GM18519 (cell line): ENCODE data around the gene SAMSN1.

Experiments
- ATAC-seq: cut with Tn5 transposase; IDR thresholded peaks from one replicate; pipeline ENCODE4 v1.9.1; 2021; ENCODE audit warnings: mild to moderate bottlenecking, moderate library complexity; ENCODE audit not compliant: unreplicated experiment, low FRiP score

SAMSN1 gene

DNA sequence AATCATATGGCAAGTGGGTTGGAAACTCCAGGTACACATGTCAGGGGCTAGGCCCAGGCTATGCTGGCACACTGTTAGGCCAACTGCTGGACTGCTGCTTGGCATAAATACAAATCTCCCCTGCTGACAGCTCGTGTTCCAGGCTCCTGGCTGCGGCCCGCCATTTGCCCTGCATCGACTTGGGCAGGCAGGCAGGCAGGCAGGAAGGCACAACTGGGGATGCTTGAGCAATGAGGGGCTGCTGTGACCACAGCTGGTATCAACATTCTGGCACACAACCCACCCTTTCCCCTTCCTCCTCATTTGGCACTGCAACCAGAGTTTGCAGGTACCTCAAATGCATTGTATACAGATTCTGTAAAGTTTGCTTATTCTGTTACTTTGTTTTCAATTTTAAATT lies 53.2 kb downstream of the SAMSN1 start:
- no peak for ATAC-seq

DNA sequence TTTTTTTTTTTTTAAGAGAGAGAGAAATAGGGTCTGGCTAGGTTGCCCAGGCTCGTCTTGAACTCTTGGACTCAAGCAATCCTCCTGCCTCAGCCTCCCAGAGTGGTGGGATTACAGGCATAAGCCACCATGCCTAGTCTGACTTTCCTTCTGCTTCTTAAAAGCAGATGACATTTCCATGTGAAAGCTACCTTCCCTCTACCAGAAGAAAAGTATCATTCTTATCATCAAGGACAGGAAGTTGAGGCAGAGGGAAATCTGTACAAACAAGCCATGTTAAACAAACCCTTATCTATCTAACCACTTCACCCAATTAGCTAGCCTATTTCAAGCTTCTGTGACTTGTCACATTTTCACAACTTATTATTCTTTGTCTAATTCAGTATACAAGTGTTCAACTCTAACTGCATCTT lies 54.8 kb downstream of the SAMSN1 start:
- ATAC-seq, result no peak

DNA sequence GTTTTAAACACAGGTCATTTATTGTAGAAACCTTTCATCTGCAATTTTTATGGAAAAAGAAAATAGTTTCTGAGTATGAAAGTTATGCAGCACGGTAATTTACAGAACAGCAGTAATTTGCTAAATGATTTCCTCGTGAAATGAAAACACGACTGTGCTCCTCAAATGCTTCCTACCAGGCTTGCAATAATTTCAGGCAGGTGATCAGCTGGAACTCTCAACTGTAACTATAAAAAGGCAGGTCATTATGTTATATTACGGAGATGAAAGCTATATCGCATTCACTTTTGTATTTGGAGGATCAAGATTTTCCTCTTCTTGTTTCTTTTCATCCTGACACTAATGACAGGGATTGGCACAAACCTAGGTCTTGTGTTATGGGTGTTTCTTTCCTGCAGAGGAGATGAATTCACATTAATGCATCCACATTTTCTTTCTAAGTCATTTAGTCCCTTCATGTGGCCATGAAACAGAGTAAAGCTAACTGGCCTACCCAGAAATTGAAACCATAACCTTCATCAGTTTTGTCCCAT lies 57.4 kb downstream of the SAMSN1 start:
- no peak for ATAC-seq

DNA sequence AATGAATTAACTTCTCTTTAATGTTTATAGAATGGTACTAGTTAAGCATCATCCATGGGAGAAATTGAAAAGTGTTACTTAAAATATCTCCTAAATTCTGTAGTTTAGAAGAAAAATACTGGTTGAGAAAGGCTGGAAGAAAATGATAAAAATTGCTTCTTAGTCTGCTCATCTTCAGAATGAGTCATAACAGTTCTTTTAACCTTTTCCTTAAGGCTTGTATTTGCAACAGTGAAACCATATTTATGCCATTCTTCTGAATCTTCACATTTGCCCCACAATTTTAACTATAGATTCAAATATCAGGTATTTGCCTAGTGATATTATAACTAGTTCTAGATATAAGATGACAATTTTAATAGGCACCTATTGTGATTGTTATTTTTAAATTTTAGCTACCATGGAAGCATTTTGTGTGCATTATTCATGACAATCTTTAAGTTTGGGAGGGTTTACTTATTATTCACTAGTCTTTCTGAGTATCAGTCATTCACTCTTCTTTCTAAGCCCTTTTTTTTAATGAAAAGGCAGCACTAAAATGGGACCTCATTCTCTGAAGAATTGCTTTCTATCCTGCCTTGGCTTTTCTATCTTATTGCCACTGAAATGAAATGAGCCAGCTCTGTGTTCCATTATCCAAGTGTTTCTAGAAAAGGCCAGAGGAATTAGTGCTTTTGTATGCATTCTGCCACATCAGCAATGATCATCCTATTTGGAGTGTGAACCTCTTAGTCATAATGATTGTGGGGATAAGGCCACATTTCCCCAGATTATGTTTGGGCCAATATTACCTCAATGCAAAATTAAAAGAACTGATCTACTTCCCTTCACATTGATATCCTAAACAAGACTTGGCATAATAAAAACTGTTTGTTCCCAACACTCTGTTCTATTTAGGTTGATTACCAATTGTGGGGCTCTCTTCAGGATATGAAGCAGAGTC lies 58.4 kb downstream of the SAMSN1 start:
- ATAC-seq, result no peak

DNA sequence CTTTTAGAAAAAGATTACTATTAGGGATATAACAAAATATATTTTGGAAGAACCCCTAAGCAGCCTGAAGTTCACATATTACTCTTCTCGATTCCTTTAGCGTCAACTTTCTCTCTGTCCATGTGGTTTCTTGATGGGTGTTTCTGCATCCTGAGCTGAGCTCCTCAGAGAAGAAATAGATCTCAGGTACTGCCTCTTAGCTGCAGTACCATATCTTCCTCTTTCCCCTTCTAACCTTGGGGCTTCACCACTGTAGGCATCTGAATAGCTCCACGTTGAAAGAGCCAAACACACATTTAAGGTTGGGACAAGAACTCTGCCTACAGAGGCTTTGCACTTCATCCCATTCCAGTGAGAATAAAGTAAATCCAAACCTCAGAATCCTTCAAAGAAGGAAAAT lies 59.2 kb downstream of the SAMSN1 start:
- ATAC-seq, result no peak

DNA sequence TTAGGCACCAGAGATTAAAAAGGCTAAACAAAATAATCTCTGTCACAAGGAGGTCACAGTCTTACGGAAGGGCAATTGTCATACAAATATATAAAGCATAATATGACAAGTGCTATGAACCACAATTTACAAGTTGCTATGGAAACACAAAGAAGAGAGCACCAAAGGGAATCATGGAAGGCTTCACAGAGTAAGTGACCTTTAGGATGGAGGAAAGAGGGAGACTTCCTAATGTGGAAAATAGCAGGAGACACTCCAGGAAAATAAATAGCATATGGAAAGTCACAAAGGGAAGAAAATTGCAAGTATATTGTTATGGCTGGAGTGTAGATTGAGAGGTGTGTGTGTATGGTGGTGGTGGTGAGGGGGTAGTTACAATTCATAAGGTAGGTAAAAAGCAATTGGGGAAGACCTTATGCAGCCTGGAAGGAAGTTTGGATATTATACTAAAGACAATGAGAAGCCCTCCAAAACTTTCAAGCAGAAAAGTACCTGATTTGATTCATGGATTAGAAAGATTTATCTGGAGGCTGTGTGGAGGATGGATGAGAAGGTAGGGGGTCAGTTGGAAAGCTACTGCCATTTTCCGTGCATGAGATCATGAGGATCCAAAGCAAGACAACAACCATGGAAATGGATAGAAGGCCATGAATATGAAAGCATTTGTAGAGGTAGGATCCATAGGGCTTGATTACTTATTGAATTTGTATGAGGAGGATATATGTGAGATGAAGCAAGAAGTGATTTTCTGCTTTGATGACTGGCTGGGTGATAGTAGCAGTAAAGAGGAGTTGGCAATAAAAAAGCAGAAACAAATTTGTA lies 61.7 kb downstream of the SAMSN1 start:
- ATAC-seq, result no peak

DNA sequence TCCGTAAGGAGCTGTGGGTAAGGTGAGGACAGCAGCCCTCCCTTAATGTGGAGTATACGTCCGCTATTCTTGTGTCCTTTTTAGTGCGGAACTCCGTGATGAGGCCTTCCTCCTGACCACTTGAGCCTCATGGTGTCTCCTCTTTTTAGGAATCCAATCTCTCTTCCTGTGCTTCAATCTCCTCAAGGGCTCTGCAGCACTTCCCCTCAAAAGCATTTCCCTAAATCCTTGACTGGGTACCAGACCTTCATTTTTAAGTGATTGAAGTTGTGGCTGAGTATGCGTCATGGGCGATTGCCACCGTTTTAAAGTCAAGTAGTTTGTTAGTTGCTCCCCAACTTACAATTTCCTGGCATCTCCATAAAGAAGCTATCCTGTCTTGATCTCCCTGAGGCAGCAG lies 62.8 kb downstream of the SAMSN1 start:
- ATAC-seq, result no peak

DNA sequence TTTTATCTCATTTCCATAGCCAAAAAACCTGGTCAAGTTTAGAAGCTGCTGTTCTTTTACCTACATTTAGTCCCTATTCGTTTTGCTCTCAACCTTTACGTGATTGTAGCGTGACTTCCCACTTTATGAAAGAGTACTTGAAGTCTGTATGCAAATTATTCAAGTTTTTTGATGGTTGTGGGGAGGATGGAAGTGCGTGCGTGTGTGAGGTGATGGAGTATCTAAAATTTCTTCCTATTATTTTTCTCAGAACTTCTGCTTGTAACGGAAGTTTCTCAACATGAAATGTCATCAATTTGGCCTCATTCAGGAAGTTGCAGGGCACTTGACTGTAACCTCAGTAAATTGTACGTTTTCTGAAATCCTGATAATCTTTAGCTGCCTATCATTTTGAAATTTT lies 64.0 kb downstream of the SAMSN1 start:
- no peak for ATAC-seq

DNA sequence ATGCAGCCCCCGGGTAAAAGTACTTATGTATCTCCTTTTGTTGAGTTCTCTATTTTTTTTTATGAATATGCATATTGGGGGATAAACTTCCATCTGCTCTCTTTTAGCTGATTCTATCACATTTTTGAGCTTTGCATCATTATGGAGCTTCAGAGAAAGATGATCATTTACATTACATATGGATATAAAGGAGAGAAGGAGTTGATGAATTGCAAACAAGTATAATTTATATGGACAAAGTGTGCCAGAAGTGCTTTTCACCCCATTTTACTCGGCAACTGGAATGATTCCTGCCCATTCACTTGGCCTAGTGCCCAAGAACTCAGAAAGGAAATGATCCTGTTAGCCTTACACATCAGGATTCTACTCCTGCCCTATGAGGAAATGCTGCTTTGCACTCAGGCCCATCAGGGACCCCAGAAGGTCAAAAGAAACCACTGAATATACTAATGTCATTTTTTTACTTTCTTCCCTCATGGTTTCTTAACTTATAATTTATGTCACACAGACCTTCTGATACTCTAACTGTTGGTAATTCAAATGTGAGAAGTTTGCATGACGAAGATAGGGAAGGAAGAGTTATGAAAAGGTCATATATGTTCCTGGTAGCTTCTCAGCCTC lies 65.6 kb downstream of the SAMSN1 start:
- no peak for ATAC-seq

DNA sequence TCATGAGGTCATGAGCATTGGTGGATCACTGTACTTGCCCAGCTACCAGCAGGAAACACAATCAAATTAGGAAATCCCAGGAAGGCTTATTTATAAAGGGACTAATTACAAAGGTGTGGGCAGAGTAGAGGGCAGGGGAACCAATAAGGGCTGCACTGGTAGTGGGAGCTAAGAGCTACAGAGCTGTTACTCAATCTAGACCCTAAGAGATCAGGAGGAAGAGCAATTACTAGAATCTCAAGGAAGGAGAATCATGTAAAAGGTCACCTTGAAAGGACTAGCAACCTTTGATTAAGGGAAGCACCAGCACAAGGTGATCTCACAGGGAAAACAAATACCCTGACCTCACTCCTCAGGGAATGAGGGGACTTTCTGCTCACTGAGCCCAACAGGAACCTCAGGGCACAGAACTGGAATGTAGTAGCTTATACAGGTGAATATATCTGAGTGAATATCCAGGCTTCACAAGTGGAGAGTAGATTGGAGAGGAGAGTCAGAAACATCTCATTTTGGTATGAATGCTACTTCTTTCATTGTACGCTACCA lies 66.8 kb downstream of the SAMSN1 start:
- ATAC-seq, result no peak

DNA sequence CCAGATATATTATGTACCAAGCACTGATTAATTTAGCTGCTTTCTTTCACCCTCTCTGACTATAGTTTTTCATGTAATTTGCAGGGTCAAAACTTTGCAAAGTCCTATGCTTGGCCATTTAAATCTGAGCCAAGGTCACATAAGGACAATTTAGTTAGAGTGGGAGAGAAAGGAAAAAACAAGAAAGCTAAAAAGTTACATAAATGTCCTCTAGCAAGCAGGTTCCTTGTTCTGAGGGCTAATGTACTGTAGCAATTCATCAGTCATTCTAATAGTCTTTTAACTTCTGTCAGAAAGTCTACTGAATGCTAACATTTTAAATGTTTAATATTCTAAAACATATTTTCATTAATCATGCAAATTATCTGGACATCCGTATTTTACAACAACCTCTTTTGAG lies 68.3 kb downstream of the SAMSN1 start:
- no peak for ATAC-seq

DNA sequence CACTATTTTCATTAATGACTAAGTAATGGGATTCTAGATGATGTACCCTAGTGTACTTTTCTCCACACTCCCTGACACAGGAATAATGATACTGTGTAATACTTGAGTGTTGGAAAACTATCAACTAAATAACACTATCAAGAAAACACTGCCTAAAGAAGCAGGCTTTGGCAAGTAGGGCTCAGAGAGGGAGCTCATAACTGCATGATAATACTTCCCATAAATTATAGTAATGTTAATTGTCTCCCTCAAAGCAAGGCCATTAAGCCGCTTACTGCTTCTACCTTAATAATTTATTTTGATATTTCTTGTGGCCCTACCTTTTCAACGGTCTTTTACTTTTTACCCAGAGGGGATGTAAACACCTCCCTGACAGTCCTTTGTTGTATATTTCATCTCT lies 69.0 kb downstream of the SAMSN1 start:
- no peak for ATAC-seq

DNA sequence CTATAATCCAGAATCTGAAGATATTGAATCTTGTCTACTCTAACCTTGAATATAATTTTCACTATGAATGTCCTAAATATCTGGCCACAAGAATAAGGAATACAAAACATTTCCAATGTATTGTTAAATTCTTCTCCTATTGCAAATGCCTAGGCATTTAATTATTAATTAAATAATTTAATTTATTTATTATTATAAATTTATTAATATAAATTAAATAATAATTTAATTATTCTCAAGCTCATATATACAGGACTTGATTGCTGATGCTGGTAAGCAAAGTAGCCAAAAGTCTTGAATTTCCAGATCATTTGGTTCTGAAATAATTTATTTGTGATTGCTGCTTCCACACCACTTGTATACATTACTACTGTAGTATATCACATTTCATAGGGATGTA lies 71.1 kb downstream of the SAMSN1 start:
- no peak for ATAC-seq

DNA sequence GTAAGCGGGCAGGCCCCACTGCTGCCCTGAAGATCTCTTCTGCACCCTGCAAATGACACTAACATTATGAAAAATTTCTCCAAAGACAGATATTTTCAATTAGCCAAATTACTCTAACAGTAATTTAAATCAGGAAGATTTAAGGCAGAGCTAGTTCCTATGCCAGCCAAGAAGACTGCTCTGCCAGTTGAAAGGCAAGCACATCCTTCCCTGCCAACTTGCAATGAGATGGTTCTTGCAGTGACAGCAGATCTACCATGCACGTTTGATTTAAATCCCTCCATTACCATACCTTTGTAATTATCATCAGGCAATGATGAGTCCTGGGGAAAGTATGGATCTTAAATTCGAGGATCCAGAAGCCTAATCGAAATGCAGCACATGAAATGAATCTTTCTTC lies 76.5 kb downstream of the SAMSN1 start:
- no peak for ATAC-seq

DNA sequence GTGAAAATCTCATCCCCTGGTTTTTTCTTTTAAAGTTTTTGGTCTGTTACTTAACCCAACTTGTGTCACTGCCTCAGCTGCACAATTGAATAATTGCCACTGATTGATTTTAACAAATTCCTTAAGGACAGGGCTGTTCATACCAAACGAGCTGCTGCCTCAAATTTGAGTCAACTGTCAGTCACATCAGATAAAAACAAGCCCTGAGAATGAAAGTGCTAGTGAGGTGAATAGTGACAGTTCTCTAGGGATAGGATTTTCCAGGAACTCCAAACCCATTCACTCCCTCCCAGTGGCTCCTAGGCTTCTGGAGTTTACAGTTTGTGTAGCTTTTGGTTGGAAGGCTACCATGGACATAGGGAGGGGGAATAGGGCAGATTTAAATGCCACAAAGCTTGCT lies 79.4 kb downstream of the SAMSN1 start:
- no peak for ATAC-seq

DNA sequence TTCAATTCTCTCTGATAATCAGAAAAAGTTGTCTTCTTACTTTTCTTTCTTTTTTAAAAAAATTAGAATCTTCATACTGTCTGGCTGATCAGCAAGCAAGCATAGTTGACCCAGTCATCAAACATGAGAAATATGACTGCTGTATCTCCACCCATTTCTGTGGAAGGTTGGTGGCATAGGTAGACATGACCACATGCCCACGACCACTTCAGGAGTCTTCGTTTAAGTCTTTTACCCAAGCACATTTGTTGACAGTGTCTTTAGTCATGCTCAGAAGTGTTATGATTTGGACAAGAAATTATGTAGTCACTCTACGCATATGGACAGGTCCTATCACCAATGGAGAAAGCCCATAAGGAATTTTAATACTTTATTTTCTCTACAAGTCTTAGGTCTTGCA lies 88.4 kb downstream of the SAMSN1 start:
- ATAC-seq, result no peak

DNA sequence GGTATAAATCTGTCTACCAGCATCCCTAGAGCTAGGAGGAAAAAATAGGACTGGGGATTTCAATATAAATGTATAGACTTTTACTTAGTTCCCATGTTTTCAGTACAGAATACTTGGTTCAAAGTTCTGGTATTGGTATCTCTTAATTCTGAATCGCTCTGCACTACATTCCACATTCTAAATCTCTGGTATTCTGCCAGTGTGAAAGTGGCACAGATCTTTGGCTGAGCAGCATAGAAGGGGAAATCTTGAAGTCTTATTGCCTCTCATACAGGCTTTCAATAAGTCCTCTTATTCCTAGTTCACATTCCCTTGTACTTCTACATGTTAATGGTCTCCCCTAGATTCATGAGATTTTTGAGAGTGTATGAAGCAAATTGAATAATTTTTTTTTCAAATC lies 89.2 kb downstream of the SAMSN1 start:
- ATAC-seq, result no peak

DNA sequence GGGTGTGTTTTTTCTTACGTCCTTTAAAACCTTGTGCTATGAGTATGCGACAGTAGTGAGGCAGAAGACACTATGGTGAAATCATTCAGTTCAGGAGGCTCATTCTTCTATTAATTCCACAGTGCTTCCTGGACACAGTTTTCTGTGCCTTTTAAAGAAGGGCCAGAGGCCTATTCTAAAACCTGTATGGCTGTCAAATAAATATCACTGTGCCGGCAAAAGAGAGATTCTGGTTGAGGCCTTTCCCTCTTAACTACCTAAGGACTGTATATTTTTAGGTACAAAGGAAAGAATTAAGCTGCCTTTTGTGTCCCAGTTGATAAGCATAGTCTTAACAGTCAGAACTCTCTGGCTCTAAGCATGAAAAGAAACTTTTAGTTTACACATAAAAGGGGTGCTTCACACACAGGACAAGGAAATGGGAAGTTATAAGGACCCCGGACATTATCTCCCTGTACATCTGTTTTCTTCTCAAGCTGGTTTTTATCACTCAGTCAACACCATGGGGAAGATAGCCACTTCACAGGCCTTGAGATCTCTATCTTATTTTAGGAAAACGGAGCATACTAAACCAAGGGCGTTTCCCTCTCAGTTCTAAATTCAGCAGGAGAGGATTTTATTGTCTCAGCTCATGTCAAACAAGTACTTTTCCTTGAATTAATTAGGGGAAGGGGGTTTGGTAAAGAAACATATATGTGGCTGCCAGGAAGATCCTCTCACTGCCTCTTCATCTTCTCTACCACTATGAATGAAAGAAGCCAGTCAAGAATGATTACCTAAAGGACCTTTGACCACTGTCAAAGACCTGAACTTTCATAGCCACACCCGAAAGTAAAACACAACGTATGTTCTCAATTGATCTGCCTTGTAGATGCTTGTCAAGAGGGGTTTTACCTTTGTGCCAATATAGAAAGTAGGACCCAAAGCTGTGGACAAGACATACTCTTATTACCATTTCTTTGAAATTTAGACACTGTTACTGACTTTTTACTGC lies 91.8 kb downstream of the SAMSN1 start:
- ATAC-seq, result peak; percentile 65

DNA sequence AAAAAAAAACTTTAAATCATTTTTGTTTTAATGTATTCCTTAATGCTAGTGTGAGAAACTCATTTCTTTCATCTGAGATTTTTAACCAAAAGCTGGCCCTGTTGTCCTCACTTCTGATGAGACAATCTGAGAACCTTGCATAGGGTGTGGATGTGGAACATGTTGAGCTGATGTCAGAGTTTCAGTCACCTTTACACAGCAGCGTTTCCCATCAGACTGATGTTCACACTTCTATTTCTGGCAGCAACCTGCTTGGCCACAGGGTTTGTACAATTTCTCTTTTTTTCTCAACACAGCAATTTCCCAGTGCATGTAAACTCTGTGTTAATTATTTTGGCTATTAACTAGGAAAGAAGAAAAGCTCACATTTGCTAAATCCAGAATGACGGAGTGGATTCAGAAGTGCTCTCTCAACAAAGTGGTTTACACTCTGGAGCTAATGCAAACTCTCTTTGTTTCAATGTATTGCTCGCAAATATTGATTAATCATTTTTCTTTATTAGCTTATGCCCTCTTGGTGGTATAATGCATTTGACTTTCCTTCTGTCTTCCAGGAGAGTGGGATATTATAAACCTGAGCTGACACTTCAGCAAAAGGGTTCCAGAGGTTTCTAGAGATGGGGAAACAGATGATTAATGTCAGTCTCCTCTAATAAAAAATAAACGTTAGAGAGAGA lies 92.6 kb downstream of the SAMSN1 start:
- ATAC-seq, result peak; percentile 81
